ENCODE results near the gene CARS2. TPM values are rescaled to one million over a fixed set of nuclear protein-coding genes. Genes with fewer than 3 reads are reported as not detected.
"Not testable (repeated sequence)": the region's sequence is repeated elsewhere in the genome, so short reads cannot be mapped to it uniquely, and the experiment has no call there.

The CARS2 gene
- polyA plus RNA-seq, 10 donors, result 35.8 to 61.4 (median 47.4) TPM

DNA sequence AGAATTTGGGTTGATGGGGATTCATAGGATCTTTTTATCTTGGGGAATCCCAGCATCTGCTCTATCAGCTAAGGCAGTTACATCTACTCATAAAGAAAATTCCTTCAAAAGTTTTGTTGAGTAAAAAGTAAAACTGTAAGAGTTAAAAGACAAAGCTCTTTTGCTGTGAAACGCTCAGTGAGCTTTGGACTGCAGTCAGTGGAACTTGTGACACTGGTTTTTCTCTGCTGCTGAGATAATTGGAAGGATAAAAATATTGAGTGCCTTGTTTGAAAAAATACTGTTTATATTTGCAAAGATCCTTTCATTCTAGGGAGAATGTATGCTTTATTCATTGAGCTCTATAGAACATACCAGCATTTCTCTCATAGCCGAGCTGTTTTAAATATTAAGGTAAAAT lies 85.3 kb downstream of the CARS2 start:
- DNase-seq, result no peak

DNA sequence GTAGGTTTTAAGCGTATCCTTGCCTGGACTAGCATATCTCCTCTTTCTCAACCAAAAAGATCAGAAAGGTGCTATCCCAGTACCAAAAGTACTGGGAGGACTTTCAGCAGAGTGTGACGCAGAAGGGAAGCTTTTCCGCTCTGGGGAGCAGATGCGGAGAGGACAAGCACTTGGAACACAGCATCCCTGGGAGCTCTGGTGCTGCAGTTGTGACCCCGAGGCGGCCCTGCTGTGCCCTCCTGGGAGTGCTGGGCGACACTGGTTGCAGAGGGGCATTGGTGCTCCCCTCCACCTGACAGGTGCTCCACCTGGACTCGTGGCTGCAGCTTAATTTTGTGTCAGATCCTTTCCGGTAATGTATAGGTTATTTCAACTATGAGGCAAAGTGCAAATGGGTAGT lies 87.1 kb downstream of the CARS2 start:
- DNase-seq, result no peak

DNA sequence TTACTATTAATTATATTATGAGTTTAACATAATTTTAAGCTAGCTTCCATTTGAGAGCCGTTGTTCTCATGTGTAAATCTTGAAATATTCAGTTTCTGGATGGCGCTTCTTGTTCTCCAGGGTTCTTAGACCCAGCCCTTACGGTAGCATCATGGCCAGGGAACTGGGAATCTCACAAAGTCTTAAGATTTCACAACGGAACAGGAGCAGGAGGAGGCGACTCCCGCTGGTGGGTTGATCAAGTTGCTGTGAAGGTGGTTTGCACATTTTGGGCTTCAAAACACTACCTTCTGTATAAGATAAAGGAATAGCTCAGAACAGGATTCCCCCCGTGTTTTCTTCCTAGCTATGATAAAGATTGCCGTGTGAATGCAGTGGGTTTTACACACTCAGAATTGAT lies 87.7 kb downstream of the CARS2 start:
- no peak for DNase-seq

DNA sequence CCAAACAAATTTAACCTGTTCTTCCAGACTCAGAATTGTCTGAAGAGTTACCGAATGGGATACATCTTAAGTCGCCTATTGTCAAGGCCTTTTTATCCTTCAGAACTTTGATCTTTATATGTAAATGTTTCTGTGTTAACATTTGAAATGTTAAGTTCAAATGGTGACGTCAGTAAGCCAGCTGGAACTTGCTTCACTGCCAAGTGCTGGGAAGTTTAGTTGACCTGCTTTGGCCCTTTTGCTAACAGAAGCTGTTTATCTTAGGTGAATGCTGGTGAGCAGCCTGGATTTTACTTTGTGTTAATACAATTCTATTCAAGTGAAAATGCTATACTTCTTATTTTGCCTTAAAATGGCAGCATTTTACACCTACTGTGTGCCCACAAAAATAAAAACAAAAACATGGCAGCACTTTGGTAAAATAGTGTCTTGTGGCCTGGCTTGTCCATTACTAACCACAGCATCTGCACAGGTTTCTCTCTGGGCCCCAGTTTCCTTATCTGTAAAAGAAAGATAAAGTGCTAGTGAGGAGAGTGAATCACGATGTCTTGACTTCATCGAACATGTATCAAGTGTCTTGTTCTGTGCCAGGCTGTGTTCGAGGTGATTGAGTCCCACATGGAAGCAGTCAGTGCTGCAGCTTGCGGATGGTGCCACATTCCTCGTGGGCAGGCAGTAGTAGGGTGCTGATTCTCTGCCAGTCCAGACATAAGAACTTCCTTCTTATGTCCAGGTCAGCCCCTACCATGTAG lies 88.4 kb downstream of the CARS2 start:
- DNase-seq, result peak in 1 of 3 donors; percentile 39

DNA sequence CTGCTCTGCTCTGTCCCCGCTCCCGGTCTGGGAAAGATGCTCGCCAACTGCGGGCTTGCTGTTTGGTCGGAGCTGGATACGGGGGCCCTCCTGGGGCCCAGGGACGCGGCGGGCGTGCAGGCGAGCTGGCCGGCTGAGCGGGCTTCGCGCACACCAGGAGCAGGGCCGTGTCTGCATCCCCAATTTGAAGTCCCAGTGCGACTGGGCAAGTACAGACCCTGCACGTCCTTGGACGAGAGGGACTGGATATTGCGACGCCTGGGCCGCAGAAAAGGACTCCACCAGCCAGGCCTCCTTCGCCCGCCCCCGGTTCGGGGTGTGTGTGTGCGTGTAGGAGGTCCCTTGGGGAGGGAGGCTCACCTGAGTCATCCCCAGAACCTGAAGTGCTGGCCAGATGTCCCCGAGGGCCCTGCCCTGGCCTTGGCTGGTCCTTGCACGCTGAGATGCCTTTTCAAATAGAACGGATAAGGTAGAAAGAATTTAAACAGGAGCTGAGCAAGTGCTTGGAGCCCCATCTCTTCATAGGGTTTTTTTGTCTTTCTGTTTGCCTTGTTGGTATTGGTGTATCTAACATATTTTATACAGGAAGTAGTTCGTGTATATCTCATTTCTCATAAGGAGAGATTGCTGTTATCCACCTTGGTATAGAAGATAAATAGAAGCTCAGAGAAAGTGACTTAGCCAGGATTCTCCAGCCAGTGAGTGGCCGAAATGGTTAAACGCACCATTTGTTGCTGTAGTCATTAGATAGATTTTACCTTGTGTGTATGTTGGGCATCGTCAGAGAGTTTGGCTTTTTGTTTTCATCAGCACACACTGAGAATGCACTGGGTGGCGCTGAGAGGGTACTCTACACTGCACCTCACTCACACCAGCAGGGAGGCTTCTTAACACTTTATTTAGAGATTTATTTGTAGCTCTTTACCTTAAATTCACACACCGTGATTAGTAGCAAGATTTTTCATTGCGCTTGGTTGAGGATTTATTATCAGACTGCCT lies 89.5 kb downstream of the CARS2 start:
- DNase-seq, result peak in 1 of 3 donors; percentile 20

DNA sequence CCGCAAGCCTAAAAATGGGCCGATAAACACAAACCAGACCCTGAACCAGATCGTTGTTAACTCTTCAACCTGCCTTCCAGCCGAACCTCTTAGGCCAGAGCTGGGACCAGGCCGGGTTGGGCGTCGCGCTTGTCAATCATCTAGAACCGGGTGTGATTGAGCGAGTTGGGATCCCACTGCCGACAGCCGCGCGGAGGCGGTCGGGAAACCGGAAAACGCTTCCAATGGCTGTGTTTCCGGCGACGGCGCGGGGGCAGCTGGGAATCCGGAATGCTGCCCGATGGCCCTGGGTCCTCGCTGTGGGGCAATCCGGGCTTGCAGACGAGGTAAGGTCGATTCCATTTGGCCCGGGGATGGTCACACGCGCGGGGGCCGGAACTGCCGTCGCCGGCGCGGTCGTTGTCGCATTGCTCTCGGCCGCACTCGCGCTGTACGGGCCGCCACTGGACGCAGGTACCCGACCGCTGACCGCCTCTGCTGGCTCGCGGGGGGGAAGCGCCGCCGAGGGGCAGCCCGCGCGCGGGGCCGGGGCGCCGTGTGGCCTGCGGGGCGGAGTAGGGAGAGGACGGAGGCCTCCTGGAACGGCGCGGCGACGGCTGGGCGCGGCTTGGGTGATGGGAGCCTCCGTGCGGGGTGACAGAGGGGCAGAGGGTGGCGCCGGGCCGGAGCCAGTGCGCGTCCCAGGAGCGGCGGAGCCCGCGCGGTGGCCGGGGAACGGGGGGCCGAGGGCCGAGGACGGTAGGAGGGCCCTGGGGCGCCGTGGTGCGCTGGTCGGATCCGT lies 90.4 kb downstream of the CARS2 start, which contains the start of gene NAXD:
Gene NAXD, plus strand, starts transcription at position 224 of the 781 bp plus-strand sequence. Its CDS starts 57 bp downstream, at position 281.
- DNase-seq, result peak; percentile 94 to 97 (median 95)

DNA sequence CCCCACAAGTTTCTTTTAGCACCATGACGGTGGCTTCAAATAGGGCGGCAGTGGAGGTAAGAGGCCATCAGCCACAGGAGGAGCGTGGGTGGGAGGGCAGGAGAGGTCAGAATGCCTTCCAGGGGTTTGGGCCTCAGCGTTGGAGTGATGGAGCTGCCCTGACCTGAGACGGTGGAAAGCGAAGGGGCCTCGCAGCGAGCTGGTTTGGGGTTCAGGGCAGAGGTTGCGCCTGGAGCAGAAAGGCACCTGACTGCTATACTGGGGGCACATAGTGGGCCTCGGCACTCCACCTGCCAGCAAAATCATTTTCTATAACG lies 91.0 kb downstream of the CARS2 start:
- DNase-seq, result no peak

DNA sequence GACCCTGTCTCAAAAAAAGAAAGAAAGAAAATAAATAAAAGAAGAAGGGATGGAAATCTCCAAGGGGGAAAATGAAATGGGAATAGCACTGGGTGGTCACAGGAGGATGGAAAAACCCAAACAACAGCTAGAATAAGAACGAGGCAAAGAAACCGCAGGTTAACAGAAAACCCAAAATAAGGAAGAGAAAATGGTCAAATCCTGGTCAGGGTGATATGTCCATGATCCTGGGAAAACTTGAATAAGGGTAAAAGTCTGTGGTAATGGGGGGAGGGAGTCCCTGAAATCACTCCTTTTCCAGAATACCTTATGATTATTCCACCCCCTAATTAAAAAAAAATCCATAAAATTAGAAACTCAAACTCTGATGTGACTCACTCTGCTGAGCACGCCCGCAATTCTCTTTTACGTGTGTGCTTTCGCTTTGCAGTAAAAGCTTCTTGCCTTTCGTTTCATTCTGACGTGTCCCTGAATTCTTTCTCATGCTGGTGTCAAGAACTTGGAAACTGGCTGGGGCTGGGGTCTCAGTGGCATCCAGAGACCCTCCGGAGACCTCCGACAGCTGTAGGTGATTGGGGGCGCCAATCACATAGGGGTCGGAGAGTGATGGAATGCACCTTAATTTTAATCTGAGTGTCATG lies 94.8 kb downstream of the CARS2 start:
- no peak for DNase-seq

DNA sequence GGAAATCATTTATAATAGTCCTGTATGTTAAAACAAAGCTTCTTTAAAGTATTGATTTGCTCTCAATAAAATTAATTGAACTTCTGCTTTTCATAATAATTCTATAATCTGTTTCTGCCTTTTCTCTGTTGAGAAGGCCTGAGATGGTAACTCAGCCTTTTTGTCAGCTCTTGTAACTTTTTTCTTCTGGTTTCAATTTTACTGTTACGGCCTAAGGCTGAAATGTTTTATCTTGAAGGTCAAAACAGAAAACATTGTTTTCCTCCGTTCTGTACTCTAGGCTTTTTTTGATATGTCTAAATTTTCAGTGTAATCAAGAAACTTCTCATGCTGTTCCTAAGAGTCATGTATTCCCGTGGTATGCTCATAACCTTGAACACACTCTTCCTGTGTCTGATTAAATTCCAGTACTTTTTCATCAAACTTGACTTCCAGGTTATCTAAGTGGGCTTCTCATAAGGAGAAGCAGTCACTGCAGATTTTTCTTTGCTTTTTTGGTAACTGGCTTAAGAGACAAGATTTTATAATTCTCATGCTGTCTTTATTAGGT lies 98.2 kb downstream of the CARS2 start:
- DNase-seq, result no peak

DNA sequence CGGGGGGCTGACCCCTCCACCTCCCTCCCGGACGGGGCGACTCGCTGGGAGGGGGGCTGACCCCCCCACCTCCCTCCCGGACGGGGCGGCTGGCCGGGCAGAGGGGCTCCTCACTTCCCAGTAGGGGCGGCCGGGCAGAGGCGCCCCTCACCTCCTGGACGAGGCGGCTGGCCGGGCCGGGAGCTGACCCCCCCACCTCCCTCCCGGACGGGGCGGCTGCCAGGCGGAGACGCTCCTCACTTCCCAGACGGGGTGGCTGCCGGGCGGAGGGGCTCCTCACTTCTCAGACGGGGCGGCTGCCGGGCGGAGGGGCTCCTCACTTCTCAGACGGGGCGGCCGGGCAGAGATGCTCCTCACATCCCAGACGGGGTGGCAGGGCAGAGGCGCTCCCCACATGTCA lies 99.6 kb downstream of the CARS2 start:
- DNase-seq, result not testable (repeated sequence)

DNA sequence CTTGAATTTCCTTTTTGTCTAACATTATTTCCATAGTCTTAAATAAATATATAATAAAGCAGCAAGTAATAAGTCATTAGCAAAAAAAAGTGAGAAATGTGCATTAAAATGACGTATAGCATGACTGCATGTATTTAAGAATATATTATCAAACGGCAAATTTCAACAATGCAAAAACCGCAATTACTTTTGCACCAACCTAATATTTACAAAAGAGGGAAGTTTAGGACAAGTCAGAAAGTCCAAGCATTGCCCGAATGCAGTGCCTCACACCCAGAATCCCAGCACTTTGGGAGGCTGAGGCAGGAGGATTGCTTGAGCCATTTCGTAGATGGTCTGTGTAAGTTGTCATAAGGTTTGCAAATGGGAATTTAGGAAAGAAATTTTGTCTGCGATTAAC lies 100.8 kb downstream of the CARS2 start:
- no peak for DNase-seq

DNA sequence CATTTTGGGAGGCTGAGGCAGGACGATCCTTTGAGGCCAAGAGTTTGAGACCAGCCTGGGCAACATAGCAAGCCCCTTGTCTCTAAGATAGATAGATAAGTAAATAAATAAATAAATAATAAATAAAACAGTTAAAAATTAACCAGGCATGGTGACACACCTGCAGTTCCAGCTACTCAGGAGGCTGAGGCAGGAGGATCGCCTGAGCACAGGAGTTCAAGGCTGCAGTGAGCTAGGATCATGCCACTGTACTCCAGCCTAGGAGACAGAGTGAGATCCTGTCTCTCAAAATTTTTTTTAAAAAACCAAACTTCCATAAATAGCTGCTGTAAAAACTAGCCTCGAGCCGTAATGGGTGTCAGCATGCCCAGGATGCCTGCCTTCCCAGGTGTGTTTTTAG lies 104.9 kb downstream of the CARS2 start:
- no peak for DNase-seq

DNA sequence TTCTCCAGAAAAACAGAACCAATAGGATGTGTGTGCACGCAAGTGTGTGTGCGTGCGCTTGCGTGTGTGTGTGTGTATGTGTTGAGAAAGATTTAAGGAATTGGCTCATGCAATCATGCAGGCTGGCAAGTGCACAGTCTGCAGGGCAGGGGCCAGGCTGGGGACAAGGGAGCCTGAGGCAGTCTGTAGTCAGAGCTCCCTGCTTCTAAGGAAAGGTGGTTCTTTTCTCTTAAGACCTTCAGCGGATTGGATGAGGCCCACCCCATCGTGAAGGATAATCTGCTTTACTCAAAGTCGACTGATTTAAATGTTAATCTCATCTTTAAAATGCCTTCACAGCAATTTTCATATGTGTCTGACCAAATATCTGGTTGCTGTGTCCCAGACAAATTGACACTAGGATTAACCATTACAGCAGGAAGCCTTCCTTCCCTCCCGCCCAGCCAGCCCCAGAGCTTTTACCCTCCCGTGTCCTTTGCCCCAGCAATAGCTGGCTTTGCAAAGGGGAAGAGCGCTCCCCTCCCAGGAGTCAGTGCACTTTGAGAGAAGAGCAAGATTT lies 105.6 kb downstream of the CARS2 start:
- DNase-seq, result no peak

DNA sequence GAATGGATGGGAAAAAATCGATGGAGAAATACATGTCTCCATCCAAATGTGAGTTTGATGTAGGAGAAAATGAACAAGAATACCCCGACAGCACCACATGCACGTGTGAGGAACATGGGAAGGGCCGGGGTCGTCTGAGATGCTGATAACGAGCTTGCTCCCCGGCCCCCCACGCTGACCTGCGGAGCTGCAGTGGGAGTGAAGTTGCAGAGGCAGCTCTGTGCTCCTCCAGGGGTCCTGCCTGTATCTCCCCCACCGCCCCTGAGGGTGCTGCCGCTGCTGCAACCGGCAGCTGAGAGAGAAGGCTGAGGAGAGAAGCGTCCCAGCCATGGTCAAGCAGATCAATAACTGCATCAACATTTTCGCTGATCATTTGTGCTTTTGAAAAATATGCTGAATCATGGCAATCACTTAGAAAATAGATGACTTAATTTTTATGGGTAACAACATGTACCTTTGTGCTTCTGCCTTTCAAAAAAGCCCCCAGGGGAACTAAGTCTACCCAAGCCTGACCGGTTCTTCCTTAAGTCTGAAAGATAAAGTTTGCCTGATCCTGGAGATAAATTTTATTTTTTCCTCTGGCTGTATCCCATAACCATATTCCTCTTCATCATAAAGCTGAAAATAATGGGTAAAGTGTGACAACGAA lies 108.8 kb downstream of the CARS2 start:
- no peak for DNase-seq

DNA sequence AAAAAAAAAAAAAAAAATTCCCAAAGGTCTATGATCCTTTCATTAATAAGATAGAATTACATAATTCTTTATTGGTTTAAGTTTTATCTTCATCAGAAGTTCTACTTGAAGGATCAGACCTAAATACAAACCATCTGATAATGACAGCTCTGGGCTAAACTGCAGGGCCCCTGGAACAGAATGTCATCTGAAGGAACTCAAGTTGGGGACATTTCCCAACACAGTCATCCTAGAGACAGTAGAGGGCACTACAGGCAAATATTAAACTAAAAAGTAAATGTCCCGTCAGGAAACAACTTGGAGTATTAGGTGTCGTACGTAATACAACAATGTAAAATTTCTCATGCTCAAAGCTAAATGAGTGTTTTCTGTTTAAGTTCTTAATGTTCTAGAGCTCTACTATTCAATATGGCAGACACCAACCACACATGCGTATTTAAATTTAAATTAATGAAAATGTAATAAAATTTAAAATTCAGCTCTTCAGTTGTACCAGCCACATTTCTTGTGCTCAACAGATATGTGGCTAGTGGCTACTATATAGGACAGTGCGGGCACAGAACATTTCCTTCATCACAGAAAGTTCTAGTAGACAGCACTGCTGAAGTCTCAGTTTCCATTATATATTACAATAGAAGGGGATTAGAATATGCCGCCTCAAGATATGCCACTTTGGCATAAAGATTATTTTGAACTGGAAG lies 112.3 kb downstream of the CARS2 start:
- DNase-seq, result peak; percentile 40 to 73 (median 60)

DNA sequence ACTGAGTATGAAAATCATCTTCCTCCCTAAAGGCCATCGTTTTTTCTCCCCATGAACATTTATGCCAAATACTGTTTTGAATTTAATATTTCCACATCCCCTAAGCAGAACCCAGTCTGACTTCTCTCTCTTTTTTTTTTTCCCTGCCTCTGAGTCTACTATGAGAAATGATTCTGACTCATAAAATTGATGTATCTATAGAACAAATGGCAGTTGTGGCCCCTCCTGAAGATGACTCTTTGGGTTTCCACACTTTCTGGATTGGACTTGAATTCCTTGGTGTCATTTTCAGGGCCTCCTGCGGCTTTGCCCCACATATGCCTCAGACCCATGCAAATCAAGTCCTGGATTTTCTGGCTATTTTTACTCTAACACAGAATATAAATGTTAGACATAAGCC lies 113.3 kb downstream of the CARS2 start:
- peak in 1 of 3 donors; percentile 33 for DNase-seq
